Measurements from ENCODE around the gene PTPRN2. TPM values are rescaled to one million over a fixed set of nuclear protein-coding genes. Genes with fewer than 3 reads are reported as not detected.

Gene PTPRN2
- total and polyA plus RNA-seq, 2 of the 13 experiments (the other 11 are each of a cell fraction or from before 2014, with no cell fraction given) = 2.5 to 24.2 TPM

- Histone ChIP-seq H3K79me2 (ENCODE audit: insufficient read depth, low read length) (no peaks in the 10 kb centered on the region), H3K27ac (ENCODE audit: extremely low read length, insufficient read depth, low read length) (no peak overlapping the region), H4K20me1 (ENCODE audit: insufficient read depth, low read length) (peaks cover 3% of the 10 kb centered on the region), H3K4me2 (ENCODE audit: low read depth, low read length) (no peak overlapping the region), H3K4me3 (replicated peaks in 1 of 3; ENCODE audit: insufficient read depth in 1 of 3, low read depth in 2 of 3, low read length in 3 of 3) (no peak overlapping the region), H3K36me3 (replicated peaks in 1 of 2; ENCODE audit: control insufficient read depth in 1 of 2, insufficient read depth in 2 of 2, low read length in 2 of 2) (no peaks in the 10 kb centered on the region; a peak in 1 of 5 replicates), H3K9ac (ENCODE audit: insufficient read depth, low read depth, low read length) (no peak overlapping the region), H3K4me1 (ENCODE audit: insufficient read depth, low read length) (no peaks in the 10 kb centered on the region), H3K27me3 (ENCODE audit: control insufficient read depth in 1 of 2, insufficient read depth in 2 of 2, low read length in 2 of 2) (peaks cover 0 to 8% of the 10 kb centered on the region in 2 experiments; a peak in 2 of 5 replicates), H2AFZ (ENCODE audit: low read length) (no peak overlapping the region), H3K9me3 (ENCODE audit: low read length) (no peaks in the 10 kb centered on the region)
- in situ Hi-C loops (cut with HindIII; ENCODE audit: extremely low pct_ligation_motif_present, low pct_unique_long_range_greater_than_20kb) = no loop called here
- DNase-seq (ENCODE audit: low spot score) (no peak), FAIRE-seq (no peak), ATAC-seq (no peak)
- ChIA-PET POLR2A (no interaction called here), CTCF (ENCODE audit: low intra/inter-chr PET ratio, low total read pairs) (no interaction called here)
- intact Hi-C loops (cut with micrococcal nuclease; ENCODE audit: unreplicated experiment) = no loop called here
- WGBS (ENCODE audit: low lambda C conversion rate) = 100% methylated on average over 1 of the region's 13 CpGs
- no TSS peak for BruUV-seq (replicated peaks)
- TF ChIP-seq ZNF343 (CRISPR knock-in tag; IDR thresholded peaks at IDR 0.05) = no peak
- no peak for TF ChIP-seq TBL1XR1 (IDR thresholded peaks at IDR 0.05; ENCODE audit: borderline replicate concordance, low read length, partially characterized antibody)
- no peak for TF ChIP-seq SIN3A (IDR thresholded peaks at IDR 0.05; ENCODE audit: borderline replicate concordance, low read depth, low read length)
- TF ChIP-seq ATF6 (CRISPR knock-in tag; conservative IDR thresholded peaks at IDR 0.05) = no peak
- no peak for TF ChIP-seq ZNF225 (CRISPR knock-in tag; IDR thresholded peaks at IDR 0.05)
- TF ChIP-seq KMT2B (CRISPR knock-in tag; IDR thresholded peaks at IDR 0.05) = no peak
- TF ChIP-seq ELK4 (CRISPR knock-in tag; IDR thresholded peaks at IDR 0.05; ENCODE audit: borderline replicate concordance) = no peak
- no peak for TF ChIP-seq ZNF747 (CRISPR knock-in tag; IDR thresholded peaks at IDR 0.05; ENCODE audit: borderline replicate concordance)
- no peak for TF ChIP-seq GABPB1 (CRISPR knock-in tag; IDR thresholded peaks at IDR 0.05)
- no peak for TF ChIP-seq ZBED4 (CRISPR knock-in tag; IDR thresholded peaks at IDR 0.05; ENCODE audit: borderline replicate concordance)
- TF ChIP-seq MBNL3 (CRISPR knock-in tag; conservative IDR thresholded peaks at IDR 0.05) = no peak
- no peak for TF ChIP-seq ZNF800 (CRISPR knock-in tag; IDR thresholded peaks at IDR 0.05)
- TF ChIP-seq FOSL2 (CRISPR knock-in tag; IDR thresholded peaks at IDR 0.05) = no peak
- TF ChIP-seq POGZ (CRISPR knock-in tag; IDR thresholded peaks at IDR 0.05) = no peak
- TF ChIP-seq ZNF773 (CRISPR knock-in tag; IDR thresholded peaks at IDR 0.05; ENCODE audit: borderline replicate concordance) = no peak
Observed at GRCh38 chr7:157787275-157787701, 800.3 kb downstream of the PTPRN2 start.
